Femur (tissue), 1 donor: Measurements from ENCODE around the gene DRG2.

Experiments used
- DNase-seq: peaks from one replicate; pipeline ENCODE4 v3.0.0-alpha.2; 2017

The DRG2 gene, protein sequence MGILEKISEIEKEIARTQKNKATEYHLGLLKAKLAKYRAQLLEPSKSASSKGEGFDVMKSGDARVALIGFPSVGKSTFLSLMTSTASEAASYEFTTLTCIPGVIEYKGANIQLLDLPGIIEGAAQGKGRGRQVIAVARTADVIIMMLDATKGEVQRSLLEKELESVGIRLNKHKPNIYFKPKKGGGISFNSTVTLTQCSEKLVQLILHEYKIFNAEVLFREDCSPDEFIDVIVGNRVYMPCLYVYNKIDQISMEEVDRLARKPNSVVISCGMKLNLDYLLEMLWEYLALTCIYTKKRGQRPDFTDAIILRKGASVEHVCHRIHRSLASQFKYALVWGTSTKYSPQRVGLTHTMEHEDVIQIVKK

DNA sequence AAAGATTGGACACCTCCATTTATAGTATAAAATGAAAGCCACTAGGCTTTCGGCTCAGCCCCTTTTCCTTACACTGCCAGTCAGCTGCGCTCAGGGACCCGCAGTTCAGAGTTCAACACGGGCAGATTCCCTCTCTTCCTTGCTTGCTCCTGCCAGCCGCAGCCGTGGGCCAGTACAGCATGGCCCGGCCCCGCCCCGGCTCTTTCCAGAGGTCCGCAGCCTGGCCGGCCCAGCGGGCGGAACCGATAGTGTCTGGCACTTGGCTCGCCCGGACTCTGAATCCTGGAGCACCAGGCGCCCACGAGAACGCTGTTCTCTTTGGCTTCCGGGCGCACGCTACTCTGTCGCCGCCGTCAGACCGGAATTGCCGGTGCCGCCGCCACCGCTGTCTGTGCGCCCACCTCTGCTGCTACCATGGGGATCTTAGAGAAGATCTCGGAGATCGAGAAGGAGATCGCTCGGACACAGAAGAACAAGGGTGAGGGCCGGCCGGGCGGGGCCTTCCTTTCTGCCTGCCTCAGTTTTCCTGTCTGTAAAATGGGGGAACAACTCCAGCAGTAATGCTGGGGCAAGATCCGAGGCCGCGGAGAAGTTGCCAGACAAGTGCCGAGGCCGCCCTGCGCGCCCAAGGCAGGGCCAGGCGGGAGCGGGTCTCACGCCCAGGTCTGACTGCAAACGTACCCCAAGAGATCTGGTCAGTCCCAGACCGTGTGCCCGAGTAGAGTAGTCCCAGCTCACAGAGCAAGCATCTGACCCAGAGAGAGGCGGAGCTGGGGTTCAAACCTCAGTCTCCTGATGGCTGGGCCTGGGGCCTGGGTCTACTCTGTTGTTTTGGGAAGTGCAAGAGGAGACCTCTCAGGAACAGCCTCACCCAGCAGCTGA, at the start of gene DRG2:
TSS of gene DRG2 (plus strand) at position 339 of the 882 bp plus-strand sequence. CDS start at position 415, 76 bp downstream.
- DNase-seq, result peak; percentile 95

DNA sequence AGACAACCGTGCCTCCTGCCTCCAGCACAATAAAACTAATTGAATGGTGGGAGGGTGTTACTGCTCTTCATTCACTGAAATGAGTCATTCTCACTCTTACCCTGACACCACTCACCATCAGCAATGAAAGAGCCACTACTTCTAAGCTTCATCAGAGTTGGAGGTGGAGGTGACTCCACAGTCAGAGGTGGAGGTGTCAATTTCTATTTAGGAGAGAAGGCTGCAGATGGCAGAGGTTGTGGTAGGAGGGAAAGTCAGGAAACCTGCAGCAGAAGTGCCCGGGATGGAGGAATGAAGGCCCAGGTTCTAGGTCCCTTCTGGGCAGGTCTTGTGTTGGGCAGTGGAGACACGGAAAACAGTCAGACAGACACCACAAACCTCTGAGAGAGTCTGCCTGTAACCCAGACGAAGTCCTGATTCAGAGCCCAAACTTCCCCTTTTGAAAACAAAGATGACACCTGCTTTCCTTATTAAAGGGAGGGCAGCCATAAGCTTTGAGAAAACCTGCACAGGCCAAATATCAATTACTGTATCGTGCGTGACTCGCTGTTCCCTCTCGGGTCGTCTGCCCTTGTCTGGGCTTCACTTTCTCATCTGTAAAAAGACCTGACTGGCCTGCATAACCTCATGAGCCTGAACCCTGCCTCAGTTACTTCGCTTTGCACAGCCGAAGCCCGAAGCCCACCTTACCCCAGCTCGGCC, 49.4 kb upstream of the DRG2 start:
- no peak for DNase-seq

DNA sequence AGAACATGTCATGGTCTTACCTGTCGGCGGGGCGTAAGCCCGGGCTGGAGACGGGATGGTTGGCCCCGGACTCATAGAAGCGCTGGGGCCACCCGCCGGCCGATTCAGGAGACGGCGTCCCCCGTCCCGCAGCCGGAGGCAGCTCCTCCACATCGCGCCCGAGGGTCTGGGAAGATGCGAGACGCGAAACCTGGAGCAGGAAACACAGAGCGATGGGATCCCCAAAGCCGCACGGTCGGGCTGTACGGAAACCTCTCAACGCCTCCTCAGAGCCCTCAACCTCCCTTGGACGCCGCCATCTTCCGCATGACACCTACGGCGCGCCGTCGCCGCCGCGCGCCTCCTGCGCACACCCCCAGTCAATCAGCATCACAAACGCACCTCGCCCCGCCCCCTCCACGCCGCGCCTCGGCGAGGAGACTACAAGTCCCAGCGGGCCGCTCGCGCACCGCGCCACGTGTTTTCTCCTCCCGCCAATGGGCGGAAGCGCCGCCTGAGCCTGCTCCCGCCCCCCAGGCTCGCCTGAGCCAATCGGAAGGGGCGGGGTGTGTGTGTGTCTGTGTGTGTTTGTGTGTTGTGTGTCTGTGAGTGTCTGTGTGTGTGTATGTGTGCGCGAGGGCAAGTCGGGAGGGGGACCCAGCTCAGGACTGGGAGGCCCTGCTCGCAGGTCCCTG, 48.8 kb upstream of the DRG2 start, which contains the start of the genes ATPAF2 and GID4:
TSS of gene ATPAF2 (minus strand) at position 308 of the 674 bp plus-strand sequence. CDS start at position 153, 155 bp downstream.
TSS of gene GID4 (plus strand) at position 548 of the 674 bp plus-strand sequence. CDS start at position 605, 57 bp downstream.
- peak; percentile 100 for DNase-seq

DNA sequence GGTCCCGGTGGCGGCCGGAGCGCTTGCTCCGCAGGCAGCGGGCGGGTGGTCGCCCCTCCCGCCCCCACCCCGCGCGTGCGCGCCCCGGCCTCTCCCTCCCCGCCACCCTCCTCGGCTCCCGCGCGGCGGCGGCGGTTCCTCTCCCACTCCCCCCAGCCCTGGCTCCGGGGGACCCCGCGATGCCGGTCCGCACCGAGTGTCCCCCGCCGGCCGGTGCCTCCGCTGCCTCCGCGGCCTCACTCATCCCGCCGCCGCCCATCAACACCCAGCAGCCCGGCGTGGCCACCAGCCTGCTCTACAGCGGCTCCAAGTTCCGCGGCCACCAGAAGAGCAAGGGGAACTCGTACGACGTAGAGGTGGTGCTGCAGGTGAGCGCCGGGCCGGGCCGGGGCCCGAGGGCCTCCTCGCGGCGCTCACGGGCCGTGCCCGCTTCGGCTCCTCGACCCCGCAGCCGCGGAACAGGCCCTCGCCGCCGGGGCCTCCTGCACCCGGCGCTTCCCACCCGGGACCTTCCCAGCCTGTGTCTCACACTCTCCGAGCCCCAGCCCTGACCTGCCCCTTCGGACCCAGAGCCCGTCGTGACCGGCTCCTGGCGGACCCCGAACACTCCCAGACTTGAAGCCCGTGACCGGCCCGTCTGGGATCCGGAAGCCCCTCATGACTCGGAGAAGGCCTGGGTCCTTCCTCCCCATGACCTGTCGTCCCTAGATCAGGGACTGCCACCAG, 48.0 kb upstream of the DRG2 start:
- peak; percentile 49 for DNase-seq

DNA sequence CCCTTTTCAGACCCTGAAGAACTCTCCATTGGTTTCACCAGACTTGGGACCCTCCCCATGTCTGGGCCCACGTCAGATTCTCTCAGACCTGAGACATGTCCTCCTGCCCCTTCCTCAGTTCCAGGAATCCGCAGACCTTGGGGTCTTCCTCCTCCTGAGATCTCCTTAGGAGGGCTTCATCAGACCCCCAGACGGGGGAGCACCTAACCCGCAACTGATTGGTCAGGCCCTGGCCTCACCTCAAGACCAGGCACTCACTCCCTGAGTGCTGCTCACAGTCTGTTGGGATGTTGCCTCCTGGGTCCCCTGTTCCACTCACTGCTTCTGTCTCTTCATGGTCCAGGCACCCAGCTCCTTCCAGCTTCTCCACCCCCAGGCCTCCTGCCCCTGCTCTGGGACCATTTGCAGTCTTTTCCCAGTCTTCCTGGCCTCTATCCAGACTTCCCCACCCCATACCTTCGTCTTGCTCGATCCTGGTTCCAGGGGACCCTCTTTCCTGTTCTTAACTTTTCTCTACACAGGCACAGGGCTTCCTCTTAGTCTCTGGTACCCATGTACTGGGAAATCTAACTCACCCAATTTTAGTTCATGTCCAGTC, 47.4 kb upstream of the DRG2 start:
- no peak for DNase-seq

DNA sequence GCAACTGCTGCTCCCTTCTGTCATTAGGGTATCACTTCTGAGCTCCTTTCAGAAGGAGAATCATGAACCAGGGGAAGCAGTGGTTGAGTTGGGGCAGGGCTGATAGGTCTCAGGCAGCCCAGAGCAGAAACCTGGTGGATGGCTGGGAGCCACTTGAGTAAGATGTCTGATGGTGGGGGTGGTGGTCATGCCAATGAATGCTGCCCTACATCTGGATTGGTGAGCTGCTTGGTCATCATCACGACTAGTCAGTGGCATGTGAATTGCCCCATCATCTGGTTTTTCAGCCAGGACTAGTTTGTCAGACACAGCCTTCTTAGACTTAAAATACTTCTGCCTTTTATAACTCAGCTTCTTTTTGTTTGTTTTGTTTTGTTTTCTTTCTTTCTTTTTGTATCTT, 46.0 kb upstream of the DRG2 start:
- no peak for DNase-seq

DNA sequence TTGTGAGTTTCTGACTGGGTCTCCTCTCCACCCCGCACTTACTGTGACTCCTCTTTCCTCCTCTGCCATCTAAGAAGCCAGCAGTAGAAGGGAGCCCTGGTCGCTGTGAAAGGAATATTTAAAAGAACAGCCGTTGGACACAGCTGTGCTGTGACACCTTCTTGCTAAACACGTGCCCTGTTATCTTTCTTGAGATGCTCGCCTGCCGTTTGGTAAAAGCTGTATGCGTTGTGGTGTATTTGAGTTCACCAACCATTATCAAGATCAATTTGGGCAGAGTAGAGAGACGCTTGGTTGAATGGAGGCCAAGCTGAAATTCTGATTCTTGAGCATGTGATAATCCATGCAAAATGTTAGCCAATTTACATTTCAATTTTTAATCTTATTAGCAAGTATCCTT, 44.8 kb upstream of the DRG2 start:
- DNase-seq, result no peak

DNA sequence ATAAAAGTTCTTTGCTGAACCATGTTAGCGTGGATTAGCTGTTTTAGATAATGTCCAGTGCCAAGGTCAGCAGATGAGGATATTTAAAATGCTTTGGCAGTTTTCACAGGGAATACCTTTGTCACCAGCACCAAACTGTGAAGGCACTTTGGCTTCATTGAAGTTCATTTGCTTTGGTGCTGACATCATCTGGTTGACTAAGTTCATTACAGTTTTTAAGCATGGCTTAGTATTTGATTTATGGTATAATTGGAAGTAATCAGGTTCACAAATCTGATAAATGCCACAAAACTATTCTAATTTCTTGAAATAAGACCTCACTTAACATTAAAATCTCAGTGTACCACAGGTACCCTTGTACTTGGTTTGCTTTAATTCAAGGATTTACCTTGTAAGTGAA, 44.3 kb upstream of the DRG2 start:
- no peak for DNase-seq

DNA sequence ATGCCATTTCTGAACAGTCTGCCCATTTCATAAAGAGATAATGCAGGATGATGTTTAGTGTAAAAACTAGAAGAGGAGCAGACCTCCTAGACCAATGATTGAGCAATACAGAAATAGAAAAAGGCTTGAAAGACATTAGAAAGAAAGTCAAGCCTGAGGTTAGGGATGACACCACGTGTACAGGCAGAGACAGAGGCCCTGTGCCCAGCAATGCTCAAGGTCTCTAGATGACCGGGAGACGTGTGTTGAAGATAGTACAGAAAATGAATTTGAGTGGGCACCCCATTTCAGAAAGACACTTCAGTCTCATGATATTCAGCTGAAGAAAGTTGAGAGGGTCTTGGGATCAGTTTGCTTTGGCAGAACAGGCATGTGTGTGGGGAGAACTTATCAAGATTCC, 43.1 kb upstream of the DRG2 start:
- DNase-seq, result no peak

DNA sequence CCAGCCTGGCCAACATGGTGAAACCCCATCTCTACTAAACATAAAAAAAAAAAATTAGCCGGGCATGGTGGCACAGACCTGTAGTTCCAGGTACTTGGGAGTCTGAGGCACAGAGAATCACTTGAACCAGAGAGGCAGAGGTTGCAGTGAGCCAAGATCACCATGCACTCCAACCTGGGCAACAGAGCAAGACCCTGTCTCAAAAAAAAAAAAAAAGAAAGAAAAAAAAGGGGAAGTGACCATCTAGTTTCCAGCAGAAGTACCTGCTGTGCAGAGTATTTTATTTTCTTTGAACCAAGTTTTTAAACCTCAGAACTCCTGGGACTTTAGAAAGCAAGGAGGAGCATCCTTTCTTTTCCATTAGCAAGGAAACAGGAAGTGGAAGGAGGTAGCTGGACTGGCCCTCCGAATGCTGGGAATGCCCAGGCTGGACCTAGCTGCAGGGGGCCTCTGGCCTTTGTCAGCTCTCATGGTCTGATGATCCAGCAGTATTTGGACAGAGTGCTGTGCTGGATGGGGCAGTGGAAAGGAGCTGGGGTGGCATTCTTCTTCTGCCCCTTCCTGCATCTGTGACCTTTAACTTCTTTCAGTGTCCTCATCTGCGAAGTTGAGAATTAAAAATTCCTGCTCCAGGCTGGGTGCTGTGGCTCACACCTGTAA, 41.9 kb upstream of the DRG2 start:
- no peak for DNase-seq

DNA sequence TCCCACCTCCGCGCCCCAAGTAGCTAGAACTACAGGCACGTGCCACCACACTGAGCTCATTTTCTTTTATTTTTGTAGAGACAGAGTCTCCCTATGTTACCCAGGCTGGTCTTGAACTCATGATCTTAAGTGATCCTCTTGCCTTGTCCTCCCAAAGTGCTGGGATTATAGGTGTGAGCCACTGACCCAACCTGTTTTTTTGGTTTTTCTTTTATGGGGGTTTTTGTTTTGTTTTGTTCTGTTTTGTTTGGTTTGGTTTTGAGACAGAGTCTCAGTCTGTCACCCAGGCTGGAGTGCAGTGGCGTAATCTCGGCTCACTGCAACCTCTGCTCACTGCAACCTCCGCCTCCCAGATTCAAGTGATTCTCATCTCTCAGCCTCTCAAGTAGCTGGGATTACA, 32.2 kb upstream of the DRG2 start:
- no peak for DNase-seq

DNA sequence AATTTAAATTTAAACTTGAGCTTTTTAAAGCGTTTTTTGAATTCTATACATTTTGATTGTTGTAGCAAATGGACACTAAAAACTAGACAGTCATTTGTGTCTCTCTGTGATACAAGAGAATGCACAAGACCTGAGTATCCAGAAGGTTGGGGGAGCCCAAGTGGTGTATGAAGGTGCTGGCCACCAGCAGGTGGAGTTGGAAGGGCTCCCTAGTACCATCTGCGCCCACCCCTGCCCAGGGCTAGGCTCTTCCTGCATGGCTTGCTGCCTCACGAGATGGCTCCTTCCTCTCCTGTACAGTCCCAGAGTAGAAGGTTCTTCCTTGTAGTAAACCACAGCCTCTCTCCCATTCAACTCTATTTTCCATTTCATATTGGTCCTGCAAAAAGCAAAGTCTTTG, 31.5 kb upstream of the DRG2 start:
- no peak for DNase-seq

DNA sequence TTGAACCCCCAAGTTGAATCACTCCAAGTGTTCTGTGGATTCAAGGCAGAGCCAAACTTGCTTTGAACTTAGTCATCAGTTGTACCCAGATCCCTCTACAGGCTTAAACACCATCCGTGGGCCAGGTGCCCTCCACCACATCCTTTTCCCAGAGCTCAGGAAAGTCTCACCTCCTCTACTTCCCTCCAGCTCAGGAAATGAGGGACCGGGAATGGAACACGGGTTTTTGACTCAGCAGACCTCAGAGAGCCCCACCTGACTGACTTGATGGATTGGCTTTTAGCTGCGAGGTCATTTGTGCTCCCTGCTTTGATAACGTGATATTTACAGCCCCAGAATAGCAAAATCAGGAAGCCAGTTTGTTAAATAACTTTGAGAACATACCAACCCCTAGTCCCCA, 28.5 kb upstream of the DRG2 start:
- DNase-seq, result no peak

DNA sequence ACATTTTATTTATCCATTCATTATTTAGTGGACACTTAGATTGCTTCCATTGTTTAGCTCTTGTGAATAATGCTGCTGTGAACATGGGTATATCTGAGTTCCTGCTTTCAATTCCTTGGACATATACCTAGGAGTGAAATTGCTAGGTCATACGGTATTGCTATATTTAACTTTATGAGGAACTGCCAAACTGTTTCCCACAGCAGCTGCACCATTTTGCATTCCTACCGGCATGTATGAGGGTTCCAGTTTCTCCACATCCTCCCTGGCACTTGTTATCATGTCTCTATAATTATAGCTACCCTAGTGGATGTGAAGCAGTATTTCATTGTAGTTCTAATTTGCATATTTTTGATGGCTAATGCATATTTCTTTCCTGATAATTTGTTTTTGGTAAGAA, 23.7 kb upstream of the DRG2 start:
- no peak for DNase-seq

DNA sequence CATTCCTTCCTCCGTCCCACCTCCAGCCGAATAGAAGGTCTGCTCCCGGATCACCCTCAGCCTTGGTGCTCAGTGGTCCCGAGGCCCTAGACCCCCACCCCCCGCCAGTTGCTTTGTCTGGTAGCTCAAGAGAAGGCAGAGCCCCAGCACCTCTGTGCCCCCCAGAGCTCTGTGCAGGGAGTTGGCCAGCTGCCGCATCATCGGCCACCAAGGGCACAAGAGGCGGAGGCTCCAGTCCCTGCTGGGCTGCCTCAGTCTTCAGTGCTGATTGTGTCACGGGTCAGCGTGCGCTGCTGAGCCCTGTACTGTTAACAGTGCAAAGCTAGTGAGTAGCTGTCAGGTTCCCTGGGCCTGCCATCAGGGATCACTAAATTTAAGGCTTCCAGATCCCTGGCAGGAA, 22.2 kb upstream of the DRG2 start:
- DNase-seq, result no peak

DNA sequence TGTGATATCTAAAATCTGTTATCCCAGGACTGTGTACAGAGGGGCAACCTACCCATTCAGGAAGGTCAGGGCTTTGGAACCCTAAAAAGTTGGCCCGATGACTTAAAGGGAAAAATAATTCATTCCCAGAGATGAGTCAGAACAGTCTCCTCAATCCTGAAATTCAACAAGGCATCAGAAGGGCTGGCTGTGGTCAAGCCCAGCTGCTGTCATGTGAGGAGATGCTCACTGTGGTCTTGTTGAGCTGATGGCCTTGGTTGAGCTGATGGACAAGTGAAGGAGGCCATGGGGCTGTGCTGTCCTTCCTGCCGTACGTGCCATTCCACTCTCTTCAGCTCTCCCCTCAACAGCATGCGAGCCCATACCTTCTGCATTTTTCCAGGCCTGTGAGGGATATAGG, 20.9 kb upstream of the DRG2 start:
- no peak for DNase-seq

DNA sequence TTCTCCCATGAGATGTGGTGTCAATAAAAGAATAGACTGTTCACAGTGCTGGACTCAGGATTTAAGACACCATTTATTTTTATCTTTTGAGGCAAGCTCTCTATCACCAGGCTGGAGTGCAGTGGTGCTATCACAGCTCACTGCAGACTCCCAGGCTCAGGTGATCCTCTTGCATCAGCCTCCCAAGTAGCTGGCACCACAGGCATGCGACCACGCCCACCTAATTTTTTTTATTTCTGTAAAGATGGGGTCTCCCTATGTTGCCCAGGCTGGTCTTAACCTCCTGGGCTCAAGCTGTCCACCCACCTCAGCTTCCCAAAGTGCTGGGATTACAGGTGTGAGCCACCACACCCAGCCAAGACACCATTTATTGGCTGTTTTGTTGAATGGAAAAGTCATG, 18.6 kb upstream of the DRG2 start:
- DNase-seq, result no peak

DNA sequence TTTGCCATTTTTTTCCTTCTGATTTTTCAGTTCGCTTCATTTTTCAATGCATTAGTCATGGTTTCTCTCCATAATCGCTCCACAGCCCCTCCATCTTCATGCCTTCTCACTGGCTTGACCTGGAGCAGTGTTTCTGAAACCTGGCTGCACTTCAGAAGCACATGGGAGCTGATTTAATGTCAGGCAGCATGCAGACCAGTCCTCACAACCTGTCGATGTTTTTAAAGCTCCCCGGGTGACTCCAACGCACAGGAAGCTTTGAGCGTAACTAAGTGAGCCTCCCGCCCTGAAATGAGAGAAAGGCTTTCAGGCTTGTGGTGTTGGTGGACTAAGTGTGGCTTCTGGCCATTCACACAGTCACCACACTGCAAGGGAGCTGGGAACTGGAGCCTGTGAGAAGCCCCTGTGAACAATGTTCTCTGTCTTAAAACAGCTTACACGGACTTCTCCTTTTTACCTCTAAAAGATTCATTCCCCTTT, 16.8 kb upstream of the DRG2 start:
- DNase-seq, result peak; percentile 46

DNA sequence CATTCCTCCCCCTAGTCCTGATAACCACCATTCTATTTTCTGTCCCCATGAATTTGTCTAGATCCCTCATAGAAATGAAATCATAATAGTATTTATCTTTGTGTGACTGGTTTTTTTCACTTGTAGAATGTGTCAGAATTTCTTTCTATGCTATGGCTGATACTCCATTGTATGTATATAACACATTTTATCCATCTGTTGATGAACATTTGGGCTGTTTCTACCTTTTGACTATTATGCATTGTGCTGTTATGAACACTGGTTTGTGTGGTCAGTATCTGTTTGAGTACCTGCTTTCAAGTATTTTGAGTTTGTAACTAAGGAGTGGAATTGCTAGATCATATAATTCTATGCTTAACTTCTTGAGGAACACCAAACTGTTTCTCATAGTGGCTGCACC, 16.0 kb upstream of the DRG2 start:
- DNase-seq, result no peak

DNA sequence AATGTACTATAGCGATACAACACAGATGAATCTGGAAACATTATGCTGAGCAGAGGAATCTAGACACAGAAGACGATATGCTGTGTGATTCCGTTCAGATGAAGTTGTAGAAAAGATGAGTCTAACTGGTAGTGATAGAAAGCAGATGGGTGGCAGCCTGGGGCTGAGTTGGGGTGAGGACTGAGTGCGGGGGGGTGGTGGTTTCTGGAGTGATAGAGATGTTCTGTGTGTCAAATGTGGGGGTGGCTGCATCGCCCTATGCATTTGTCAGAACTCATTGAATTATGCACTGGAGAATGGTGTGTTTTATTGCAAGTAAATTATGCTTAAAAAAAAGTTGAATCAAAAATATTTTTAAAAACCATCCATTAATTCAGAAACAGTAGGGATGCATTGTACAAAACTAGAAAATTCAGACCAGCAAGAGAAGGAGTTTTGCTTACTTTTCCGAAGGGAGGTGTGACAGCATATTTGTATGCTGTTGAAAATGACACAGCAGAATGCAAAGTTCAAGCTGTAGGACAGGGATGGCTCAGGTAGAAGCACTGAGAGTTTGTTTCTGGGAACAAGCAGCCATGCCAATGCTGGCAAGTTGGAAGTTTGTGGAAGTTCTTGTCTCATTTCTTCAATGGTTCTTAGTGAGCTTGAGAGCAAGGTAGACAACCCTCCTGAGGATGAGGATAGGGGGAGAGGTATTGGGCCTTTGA, 13.0 kb upstream of the DRG2 start:
- no peak for DNase-seq
